NCI-H1048 (cell line): ENCODE data around the gene CSMD2.

ENCODE experiments used
- DNase-seq: peaks from one replicate; lab custom pipeline; 2025; lab: John Stamatoyannopoulos, UW

The CSMD2 gene

GRCh38 chr1:33713058-33713877 is 451.8 kb downstream of the CSMD2 start:
- no peak for DNase-seq

DNA sequence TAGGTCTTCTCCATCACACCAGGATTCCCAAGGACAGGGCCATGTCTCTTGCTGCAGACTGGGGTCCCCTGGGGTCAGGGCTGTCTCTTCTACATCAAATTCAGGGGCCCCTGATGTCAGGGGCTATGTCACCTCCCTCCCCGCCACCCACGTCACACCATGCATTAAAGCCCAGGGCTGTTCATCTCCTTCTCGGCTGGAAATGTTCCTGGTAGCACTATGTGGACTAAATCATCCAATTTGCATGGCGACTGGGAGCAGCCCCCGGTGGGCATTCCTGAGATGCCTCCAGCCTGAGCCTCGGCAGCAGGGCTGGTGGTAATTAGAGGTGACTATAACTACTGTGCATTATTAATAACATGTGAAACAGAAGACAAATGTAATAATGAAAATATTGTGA is 452.8 kb downstream of the CSMD2 start:
- no peak for DNase-seq

DNA sequence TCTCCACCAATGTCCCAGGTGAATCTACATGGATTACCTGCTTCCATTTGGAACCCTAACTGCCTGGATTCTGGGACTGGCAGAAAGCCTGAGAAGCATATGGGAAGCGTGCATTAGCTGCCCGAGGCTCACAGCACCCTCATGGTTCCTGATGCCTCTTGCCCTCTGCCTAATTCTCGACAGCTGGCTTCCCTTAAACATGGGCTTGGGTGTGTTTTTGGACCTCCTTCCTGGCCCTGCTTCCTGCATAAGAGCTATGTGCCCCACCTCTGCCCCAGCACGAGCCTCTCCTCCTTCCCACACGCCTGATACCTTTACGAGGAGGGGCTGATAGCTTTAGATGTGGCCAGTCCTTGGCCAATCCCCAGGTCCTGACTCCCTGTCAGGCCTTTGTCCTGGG is 453.5 kb downstream of the CSMD2 start:
- no peak for DNase-seq

DNA sequence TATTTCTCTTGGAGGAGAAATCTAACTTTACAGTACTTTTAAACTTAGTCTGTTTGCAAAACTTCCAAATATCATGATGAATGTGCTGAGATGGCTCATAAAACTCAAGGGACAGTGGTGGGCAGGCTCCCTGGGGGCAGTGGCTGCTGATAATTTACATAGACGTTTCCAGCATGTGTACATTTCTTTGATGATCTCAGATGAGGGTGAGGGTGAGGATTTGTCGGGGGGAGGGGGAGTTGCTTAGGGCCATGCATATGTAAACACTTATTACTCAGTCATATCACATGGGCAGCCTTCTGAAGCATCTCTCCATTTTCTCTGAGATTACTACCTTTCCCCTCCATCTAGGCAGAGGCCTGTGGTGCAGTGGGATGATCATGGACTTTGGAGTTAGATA is 454.1 kb downstream of the CSMD2 start:
- no peak for DNase-seq

GRCh38 chr1:33709783-33710718 is 455.0 kb downstream of the CSMD2 start:
- DNase-seq, result no peak

GRCh38 chr1:33709174-33709782 is 455.8 kb downstream of the CSMD2 start:
- no peak for DNase-seq

- no peak for DNase-seq
Measured at GRCh38 chr1:33706634-33707255, 458.3 kb downstream of the CSMD2 start.

DNA sequence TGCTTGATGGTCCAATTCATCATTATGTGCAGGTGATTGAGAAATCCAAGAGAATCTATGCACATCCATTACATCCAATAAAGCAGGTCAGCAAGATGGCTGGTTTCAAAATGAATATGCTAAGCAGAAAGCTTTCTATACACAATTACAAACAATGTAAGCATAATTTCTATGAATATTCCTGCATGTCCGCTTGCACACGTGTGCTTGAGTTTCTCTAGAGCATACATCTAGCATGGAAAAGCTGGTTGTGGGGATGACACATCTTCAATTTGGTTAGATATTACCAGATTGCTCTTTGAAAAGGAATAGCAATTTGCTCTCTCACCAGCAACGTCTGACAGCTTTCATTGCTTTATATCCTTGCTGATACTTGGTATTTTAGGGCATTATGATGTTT is 461.6 kb downstream of the CSMD2 start:
- DNase-seq, result no peak

GRCh38 chr1:33698361-33699035 is 466.5 kb downstream of the CSMD2 start:
- no peak for DNase-seq

DNA sequence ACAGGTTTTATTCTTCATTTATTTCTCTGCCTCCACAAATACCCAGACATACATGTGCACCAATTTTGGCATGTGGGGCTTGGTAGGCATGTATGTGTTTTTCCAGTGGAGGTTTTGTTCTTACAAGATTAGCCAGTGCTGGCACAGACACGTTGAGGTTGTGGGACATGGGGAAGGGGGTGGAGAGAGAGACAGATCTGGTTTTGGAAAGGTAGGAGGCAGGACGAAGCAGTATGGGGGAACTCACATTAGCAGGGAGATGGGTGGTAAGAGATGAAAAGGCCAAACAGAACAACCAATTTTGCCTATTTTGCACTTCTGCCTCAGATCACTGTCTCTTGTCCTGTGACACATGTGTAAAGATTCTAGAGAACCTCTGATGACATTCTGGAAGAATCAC is 467.2 kb downstream of the CSMD2 start:
- no peak for DNase-seq

- no peak for DNase-seq
Measured at GRCh38 chr1:33696962-33697361, 468.1 kb downstream of the CSMD2 start.

DNA sequence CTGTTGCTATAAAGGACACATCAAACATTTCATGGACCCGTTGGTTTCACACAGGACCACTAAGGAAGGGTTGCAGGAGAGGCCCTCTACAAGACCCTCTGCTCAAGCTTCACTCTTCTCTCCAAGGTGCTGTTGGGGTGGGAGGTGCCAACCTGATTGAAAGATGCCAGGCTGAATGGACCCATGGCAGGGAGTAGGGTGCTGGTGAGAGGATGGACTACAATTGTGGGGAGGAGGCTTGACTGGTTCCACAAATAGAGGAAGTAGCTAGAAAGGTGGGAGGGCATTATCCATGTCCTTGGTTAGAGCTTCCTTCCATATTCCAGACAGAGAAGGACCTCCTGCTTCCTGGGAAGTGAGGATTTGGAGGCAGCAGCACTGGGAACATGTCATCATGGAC is 468.7 kb downstream of the CSMD2 start:
- no peak for DNase-seq

- no peak for DNase-seq
Measured at GRCh38 chr1:33692206-33693188, 472.5 kb downstream of the CSMD2 start.

DNA sequence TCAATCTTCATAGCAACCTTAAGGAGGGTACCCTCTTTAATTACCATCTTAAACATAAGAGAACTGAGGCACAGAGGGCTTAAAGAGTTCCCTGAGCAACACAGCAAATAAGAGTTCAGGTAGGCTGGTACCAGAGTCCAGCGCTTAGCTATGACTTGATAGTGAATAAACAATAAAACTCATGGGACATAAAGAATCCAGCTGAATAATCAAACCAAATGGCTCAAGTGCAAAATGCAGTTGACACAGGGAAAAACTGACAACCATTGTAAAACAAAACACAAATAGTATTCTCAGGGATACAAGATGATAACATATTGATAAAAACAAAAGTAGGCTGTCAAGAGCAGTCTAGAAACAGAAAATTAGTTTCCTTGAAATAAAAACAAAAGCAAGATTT is 478.0 kb downstream of the CSMD2 start:
- no peak for DNase-seq

DNA sequence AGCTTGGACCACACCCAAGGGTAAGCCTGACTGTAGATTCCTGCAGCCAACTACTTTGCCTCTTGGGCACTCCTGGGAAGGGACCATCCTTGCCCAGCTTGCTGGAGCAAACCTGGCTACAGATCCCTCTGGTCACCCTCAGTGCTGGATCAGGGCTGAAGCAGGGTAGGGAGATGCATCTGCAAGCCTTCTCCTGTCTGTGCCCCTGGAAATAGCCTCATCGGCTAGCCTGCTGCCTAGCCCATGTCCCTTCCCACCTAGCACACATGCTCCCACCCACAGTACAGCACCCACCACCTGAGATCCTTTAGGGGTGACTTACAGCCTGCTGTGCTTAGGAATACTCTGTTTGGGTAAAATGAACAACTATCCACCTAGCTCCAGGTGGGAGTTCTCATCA is 478.5 kb downstream of the CSMD2 start:
- DNase-seq, result no peak

GRCh38 chr1:33685256-33685655 is 479.8 kb downstream of the CSMD2 start:
- no peak for DNase-seq

DNA sequence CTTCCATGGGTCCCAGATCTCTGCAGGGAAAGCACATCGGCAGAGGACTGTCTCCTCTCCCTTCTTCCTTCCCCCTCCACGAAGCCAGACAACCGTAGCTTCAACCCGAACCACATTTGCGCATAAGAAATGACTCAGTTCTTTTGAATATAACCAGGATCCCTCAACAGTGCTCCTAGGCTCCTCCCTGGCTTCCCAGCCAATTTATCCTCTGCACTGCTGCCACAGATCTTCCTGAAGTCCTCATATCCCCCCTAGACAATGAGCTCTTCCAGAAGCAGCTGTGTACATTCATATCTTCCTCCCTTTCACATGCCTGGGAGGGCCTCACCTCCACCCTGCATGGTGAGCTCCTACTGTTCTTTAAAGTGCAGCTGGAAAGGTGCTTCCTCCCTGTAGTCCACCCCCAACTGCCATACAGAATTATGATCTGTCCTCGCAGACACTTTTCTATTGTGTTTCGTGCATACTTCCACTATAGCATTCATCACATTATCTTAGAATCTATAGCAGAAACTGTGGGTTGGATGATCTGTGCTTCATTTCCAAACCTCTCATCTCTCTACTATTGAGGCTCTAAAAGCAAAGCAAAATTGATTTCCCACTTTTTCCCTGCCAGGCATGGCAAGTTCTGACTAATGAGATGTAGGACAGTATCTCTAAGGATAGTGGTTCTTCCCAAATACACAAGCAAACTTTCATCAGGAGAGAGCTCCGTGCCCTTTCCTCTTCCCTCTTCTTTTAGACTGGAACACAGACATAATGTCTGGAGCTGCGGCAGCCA is 480.4 kb downstream of the CSMD2 start:
- DNase-seq, result no peak

DNA sequence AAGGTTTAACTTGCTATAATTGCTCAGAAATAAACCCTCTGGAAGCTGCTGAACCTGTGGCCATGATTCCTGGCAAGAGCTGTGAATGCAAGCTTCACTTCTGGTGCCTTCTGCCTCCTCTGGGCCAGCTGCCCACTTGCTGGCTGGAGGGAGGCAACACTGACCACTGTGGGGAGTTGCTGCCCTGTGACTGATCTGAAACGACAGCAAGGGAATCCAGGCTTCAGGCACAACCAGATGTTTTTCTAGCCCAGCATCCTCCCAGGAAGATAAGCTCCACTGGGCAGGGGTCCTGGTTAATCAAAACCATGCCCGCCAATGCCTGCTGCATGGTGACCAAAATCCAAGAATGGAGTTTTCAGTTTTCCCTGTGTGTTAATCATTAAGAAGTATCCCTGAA is 481.1 kb downstream of the CSMD2 start:
- no peak for DNase-seq

GRCh38 chr1:33682371-33682770 is 482.7 kb downstream of the CSMD2 start:
- DNase-seq, result no peak
